Dermis microvascular lymphatic vessel endothelial cell (primary cell): ENCODE data around the gene IRAK1. TPM values are rescaled to one million over a fixed set of nuclear protein-coding genes. Genes with fewer than 3 reads are reported as not detected.

Experiments used
- DNase-seq, 2 donors: peaks; one replicate each; pipeline versions ENCODE4 v3.0.0 to v3.0.0-alpha.2; 2010; ENCODE audit warnings: low read depth in 2 of 2
- total RNA-seq: library from RNA; depleted of rRNA; stranded (reverse); fragments of >200 nt; gene quantifications from 2 replicates; pipeline ENCODE4 v1.2.1, GENCODE V29; 2014

IRAK1 gene
- total RNA-seq, 1 donor from 2014 or later = 52.2 TPM

- DNase-seq = peak; percentile 73 to 87
Observed at GRCh38 chrX:153971450-153972367, 48.0 kb downstream of the IRAK1 start, which contains the start of gene HCFC1. Gene HCFC1, minus strand, starts transcription at chrX:153971818. Its CDS starts 978 bp downstream, at chrX:153970840.

GRCh38 chrX:153971124-153971449 is 48.6 kb downstream of the IRAK1 start:
- peak; percentile 69 to 89 for DNase-seq

- DNase-seq = peak in 1 of 2 donors; percentile 46
Observed at GRCh38 chrX:153970357-153971123, 49.2 kb downstream of the IRAK1 start.

- no peak for DNase-seq
Observed at GRCh38 chrX:153969904-153970356, 49.8 kb downstream of the IRAK1 start.

GRCh38 chrX:153969125-153969903 is 50.4 kb downstream of the IRAK1 start:
- DNase-seq = no peak

GRCh38 chrX:153968754-153969124 is 51.0 kb downstream of the IRAK1 start:
- no peak for DNase-seq

GRCh38 chrX:153968255-153968654 is 51.4 kb downstream of the IRAK1 start:
- DNase-seq = no peak

GRCh38 chrX:153967536-153968224 is 52.0 kb downstream of the IRAK1 start:
- peak in 1 of 2 donors; percentile 52 for DNase-seq

GRCh38 chrX:153966841-153967535 is 52.7 kb downstream of the IRAK1 start:
- no peak for DNase-seq

- DNase-seq = no peak
Observed at GRCh38 chrX:153966283-153966688, 53.4 kb downstream of the IRAK1 start.

- no peak for DNase-seq
Observed at GRCh38 chrX:153965406-153965805, 54.3 kb downstream of the IRAK1 start.

- no peak for DNase-seq
Observed at GRCh38 chrX:153964105-153964504, 55.6 kb downstream of the IRAK1 start.

- no peak for DNase-seq
Observed at GRCh38 chrX:153963546-153963945, 56.2 kb downstream of the IRAK1 start.

GRCh38 chrX:153961292-153961691 is 58.4 kb downstream of the IRAK1 start:
- DNase-seq = no peak

GRCh38 chrX:153960786-153961185 is 58.9 kb downstream of the IRAK1 start:
- DNase-seq = no peak

Other genes starting within 250 kb of the IRAK1 start
- 0.13 and 0.25 TPM in 2 replicates for gene SRPK3, start 238.9 kb downstream of the IRAK1 start, total RNA-seq
- gene IDH3G, start 225.5 kb downstream of the IRAK1 start, total RNA-seq = 35.9 and 49.6 TPM in 2 replicates
- gene SSR4, start 225.2 kb downstream of the IRAK1 start, total RNA-seq = 134 and 155 TPM in 2 replicates
- 0.26 and 0.89 TPM in 2 replicates for gene PDZD4, start 189.4 kb downstream of the IRAK1 start, total RNA-seq
- gene L1CAM, start 133.7 kb downstream of the IRAK1 start, total RNA-seq = 0.13 TPM in 2 replicates
- gene AVPR2, start 115.2 kb downstream of the IRAK1 start, total RNA-seq = 1.9 and 2.0 TPM in 2 replicates
- 4.9 and 5.1 TPM in 2 replicates for gene ARHGAP4, start 93.6 kb downstream of the IRAK1 start, total RNA-seq
- 47.5 and 52.6 TPM in 2 replicates for gene NAA10, start 84.9 kb downstream of the IRAK1 start, total RNA-seq
- gene RENBP, start 75.3 kb downstream of the IRAK1 start, total RNA-seq = 10.1 and 40.3 TPM in 2 replicates
- gene HCFC1, start 48.1 kb downstream of the IRAK1 start, total RNA-seq = 10.0 and 15.9 TPM in 2 replicates
- gene TMEM187, start 47.1 kb downstream of the IRAK1 start, total RNA-seq = 2.7 and 6.6 TPM in 2 replicates
- gene MECP2, start 77.8 kb upstream of the IRAK1 start, total RNA-seq = 13.2 and 17.1 TPM in 2 replicates
- gene OPN1LW, start 124.3 kb upstream of the IRAK1 start, total RNA-seq = 0.13 and 0.51 TPM in 2 replicates
- not detected in 2 replicates for gene OPN1MW, start 162.7 kb upstream of the IRAK1 start, total RNA-seq
- gene OPN1MW2, start 199.9 kb upstream of the IRAK1 start, total RNA-seq = not detected in 2 replicates
- not detected in 2 replicates for gene OPN1MW3, start 237.7 kb upstream of the IRAK1 start, total RNA-seq